ENCODE measurements around the gene CYP26A1. TPM values are rescaled to one million over a fixed set of nuclear protein-coding genes. Genes with fewer than 3 reads are reported as not detected.
A peak's percentile ranks its signal among the peaks of the same experiment; 100 is the strongest.

Gene CYP26A1
- total RNA-seq, 1 donor from 2014 or later = not detected

- FAIRE-seq = no peak
- no peaks in the 10 kb centered on the region for H3K36me3 ChIP-seq (ENCODE audit: control insufficient read depth, insufficient read depth, low read length)
- DNase-seq (ENCODE audit: low read depth) = no peak
- peaks cover 15% of the 10 kb centered on the region for H3K27me3 ChIP-seq (ENCODE audit: control insufficient read depth, insufficient read depth, low read length)
- H3K4me3 ChIP-seq (ENCODE audit: low read depth, low read length) = no peak overlapping the region
- TF ChIP-seq CTCF (IDR thresholded peaks at IDR 0.05; ENCODE audit: insufficient read depth, low read length, severe bottlenecking) = no peak
Observed at GRCh38 chr10:93079663-93080349, 6.1 kb downstream of the CYP26A1 start.

GRCh38 chr10:93080350-93081046 lies 6.8 kb downstream of the CYP26A1 start:
- TF ChIP-seq CTCF (IDR thresholded peaks at IDR 0.05; ENCODE audit: insufficient read depth, low read length, severe bottlenecking) = peak; percentile 88
- Histone ChIP-seq H3K36me3 (ENCODE audit: control insufficient read depth, insufficient read depth, low read length) (no peaks in the 10 kb centered on the region), H3K4me3 (ENCODE audit: low read depth, low read length) (no peak overlapping the region), H3K27me3 (ENCODE audit: control insufficient read depth, insufficient read depth, low read length) (peaks cover 9% of the 10 kb centered on the region)
- FAIRE-seq (no peak), DNase-seq (ENCODE audit: low read depth) (peak; percentile 13)

GRCh38 chr10:93081318-93081717 lies 7.6 kb downstream of the CYP26A1 start:
- Histone ChIP-seq H3K4me3 (ENCODE audit: low read depth, low read length) (no peak overlapping the region), H3K36me3 (ENCODE audit: control insufficient read depth, insufficient read depth, low read length) (no peaks in the 10 kb centered on the region), H3K27me3 (ENCODE audit: control insufficient read depth, insufficient read depth, low read length) (peaks cover 5% of the 10 kb centered on the region)
- DNase-seq (ENCODE audit: low read depth) = no peak
- FAIRE-seq = no peak
- TF ChIP-seq CTCF (IDR thresholded peaks at IDR 0.05; ENCODE audit: insufficient read depth, low read length, severe bottlenecking) = no peak

GRCh38 chr10:93081834-93082233 lies 8.1 kb downstream of the CYP26A1 start:
- DNase-seq (ENCODE audit: low read depth) (no peak), FAIRE-seq (no peak)
- Histone ChIP-seq H3K4me3 (ENCODE audit: low read depth, low read length) (no peak overlapping the region), H3K27me3 (ENCODE audit: control insufficient read depth, insufficient read depth, low read length) (peaks cover 5% of the 10 kb centered on the region), H3K36me3 (ENCODE audit: control insufficient read depth, insufficient read depth, low read length) (no peaks in the 10 kb centered on the region)
- no peak for TF ChIP-seq CTCF (IDR thresholded peaks at IDR 0.05; ENCODE audit: insufficient read depth, low read length, severe bottlenecking)

- Histone ChIP-seq H3K36me3 (ENCODE audit: control insufficient read depth, insufficient read depth, low read length) (no peaks in the 10 kb centered on the region), H3K4me3 (ENCODE audit: low read depth, low read length) (no peak overlapping the region), H3K27me3 (ENCODE audit: control insufficient read depth, insufficient read depth, low read length) (peaks cover 3% of the 10 kb centered on the region)
- FAIRE-seq = no peak
- TF ChIP-seq CTCF (IDR thresholded peaks at IDR 0.05; ENCODE audit: insufficient read depth, low read length, severe bottlenecking) = no peak
- no peak for DNase-seq (ENCODE audit: low read depth)
Observed at GRCh38 chr10:93083743-93084539, 10.2 kb downstream of the CYP26A1 start.

All from bronchial epithelial cell (primary cell).